ENCODE data around the gene BTAF1. TPM values are rescaled to one million over a fixed set of nuclear protein-coding genes. Genes with fewer than 3 reads are reported as not detected.

BTAF1 gene
- total RNA-seq, 1 donor from 2014 or later, result 38.0 TPM

GRCh38 chr10:91980319-91980718 lies 56.7 kb downstream of the BTAF1 start:
- H3K27ac Mint-ChIP-seq, result no peak overlapping the region
- no peak overlapping the region for H3K4me3 Mint-ChIP-seq (ENCODE audit: low read depth)
- H3K4me1 Mint-ChIP-seq (ENCODE audit: low read depth), result no peaks in the 10 kb centered on the region
- no peak for DNase-seq (ENCODE audit: low spot score, unreplicated experiment)
- H3K27me3 Mint-ChIP-seq, result no peaks in the 10 kb centered on the region
- no peaks in the 10 kb centered on the region for H3K9me3 Mint-ChIP-seq (ENCODE audit: low read depth)
- H3K36me3 Mint-ChIP-seq (ENCODE audit: insufficient read depth), result peaks cover 29% of the 10 kb centered on the region
- no peak for TF ChIP-seq CTCF (IDR thresholded peaks at IDR 0.05; ENCODE audit: unreplicated experiment)

GRCh38 chr10:91983416-91983815 lies 59.8 kb downstream of the BTAF1 start:
- Mint-ChIP-seq H3K27me3 (no peaks in the 10 kb centered on the region), H3K4me3 (ENCODE audit: low read depth) (no peak overlapping the region)
- TF ChIP-seq CTCF (IDR thresholded peaks at IDR 0.05; ENCODE audit: unreplicated experiment), result no peak

GRCh38 chr10:91987397-91988037 lies 63.9 kb downstream of the BTAF1 start:
- Mint-ChIP-seq H3K4me3 (ENCODE audit: low read depth) (no peak overlapping the region), H3K27ac (peak overlapping the region; percentile 3), H3K4me1 (ENCODE audit: low read depth) (no peaks in the 10 kb centered on the region), H3K36me3 (ENCODE audit: insufficient read depth) (peaks cover 29% of the 10 kb centered on the region), H3K9me3 (ENCODE audit: low read depth) (no peaks in the 10 kb centered on the region), H3K27me3 (no peaks in the 10 kb centered on the region)
- no peak for DNase-seq (ENCODE audit: low spot score, unreplicated experiment)
- TF ChIP-seq CTCF (IDR thresholded peaks at IDR 0.05; ENCODE audit: unreplicated experiment), result no peak

More at GRCh38 chr10:91983416-91983815, 59.8 kb downstream of the BTAF1 start:
- H3K4me1 Mint-ChIP-seq (ENCODE audit: low read depth), result no peaks in the 10 kb centered on the region
- H3K9me3 Mint-ChIP-seq (ENCODE audit: low read depth), result no peaks in the 10 kb centered on the region
- no peak for DNase-seq (ENCODE audit: low spot score, unreplicated experiment)
- no peak overlapping the region for H3K27ac Mint-ChIP-seq
- peaks cover 35% of the 10 kb centered on the region for H3K36me3 Mint-ChIP-seq (ENCODE audit: insufficient read depth)

GRCh38 chr10:91992031-91992430 lies 68.5 kb downstream of the BTAF1 start:
- no peak for DNase-seq (ENCODE audit: low spot score, unreplicated experiment)
- H3K4me1 Mint-ChIP-seq (ENCODE audit: low read depth), result no peaks in the 10 kb centered on the region
- H3K27ac Mint-ChIP-seq, result no peak overlapping the region
- no peaks in the 10 kb centered on the region for H3K9me3 Mint-ChIP-seq (ENCODE audit: low read depth)
- no peak overlapping the region for H3K4me3 Mint-ChIP-seq (ENCODE audit: low read depth)
- H3K36me3 Mint-ChIP-seq (ENCODE audit: insufficient read depth), result peaks cover 16% of the 10 kb centered on the region
- TF ChIP-seq CTCF (IDR thresholded peaks at IDR 0.05; ENCODE audit: unreplicated experiment), result no peak
- H3K27me3 Mint-ChIP-seq, result no peaks in the 10 kb centered on the region

- Mint-ChIP-seq H3K4me1 (ENCODE audit: low read depth) (no peaks in the 10 kb centered on the region), H3K36me3 (ENCODE audit: insufficient read depth) (peaks cover 33% of the 10 kb centered on the region), H3K9me3 (ENCODE audit: low read depth) (peaks cover 4% of the 10 kb centered on the region), H3K4me3 (ENCODE audit: low read depth) (no peak overlapping the region), H3K27ac (no peak overlapping the region), H3K27me3 (no peaks in the 10 kb centered on the region)
- DNase-seq (ENCODE audit: low spot score, unreplicated experiment), result no peak
- TF ChIP-seq CTCF (IDR thresholded peaks at IDR 0.05; ENCODE audit: unreplicated experiment), result no peak
Observed at GRCh38 chr10:91996266-91996665, 72.7 kb downstream of the BTAF1 start.
